Measurements from ENCODE around the gene AOPEP. TPM values are rescaled to one million over a fixed set of nuclear protein-coding genes. Genes with fewer than 3 reads are reported as not detected.

Gene AOPEP
- total RNA-seq, 1 experiment from 2014 or later: 32.4 TPM

GRCh38 chr9:94720846-94721549, 5.5 kb upstream of the AOPEP start:
- ChIA-PET CTCF (interaction anchor here (0.8 to 1.2 kb wide), 2 partner anchors 40 to 407 kb away, joined by 3 to 5 read pairs; no protein-coding TSS in a partner anchor), POLR2A (no interaction called here)
- Mint-ChIP-seq H3K36me3 (ENCODE audit: insufficient read depth, unreplicated experiment) (no peaks in the 10 kb centered on the region), H3K4me3 (ENCODE audit: unreplicated experiment) (no peak overlapping the region), H3K4me1 (ENCODE audit: insufficient read depth, unreplicated experiment) (peaks cover 5% of the 10 kb centered on the region), H3K27me3 (ENCODE audit: insufficient read depth, unreplicated experiment) (no peaks in the 10 kb centered on the region), H3K27ac (ENCODE audit: low read depth, unreplicated experiment) (peak overlapping the region; percentile 49), H3K9me3 (ENCODE audit: unreplicated experiment) (no peaks in the 10 kb centered on the region)
- BruUV-seq (replicated peaks): no TSS peak
- DNase-seq (ENCODE audit: unreplicated experiment): peak; percentile 25
- intact Hi-C loops (cut with micrococcal nuclease): no loop called here
- TF ChIP-seq CTCF (IDR thresholded peaks at IDR 0.05; ENCODE audit: unreplicated experiment): no peak

GRCh38 chr9:94721754-94722153, 4.7 kb upstream of the AOPEP start:
- Mint-ChIP-seq H3K4me1 (ENCODE audit: insufficient read depth, unreplicated experiment) (peaks cover 5% of the 10 kb centered on the region), H3K27me3 (ENCODE audit: insufficient read depth, unreplicated experiment) (no peaks in the 10 kb centered on the region), H3K27ac (ENCODE audit: low read depth, unreplicated experiment) (no peak overlapping the region), H3K4me3 (ENCODE audit: unreplicated experiment) (no peak overlapping the region), H3K36me3 (ENCODE audit: insufficient read depth, unreplicated experiment) (no peaks in the 10 kb centered on the region), H3K9me3 (ENCODE audit: unreplicated experiment) (no peaks in the 10 kb centered on the region)
- POLR2A ChIA-PET: no interaction called here
- TF ChIP-seq CTCF (IDR thresholded peaks at IDR 0.05; ENCODE audit: unreplicated experiment): no peak
- no TSS peak for BruUV-seq (replicated peaks)
- intact Hi-C loops (cut with micrococcal nuclease): no loop called here
- CTCF ChIA-PET: interaction anchor here (0.8 to 1.2 kb wide), 2 partner anchors 41 to 406 kb away, joined by 3 to 5 read pairs; no protein-coding TSS in a partner anchor
- no peak for DNase-seq (ENCODE audit: unreplicated experiment)

- no peaks in the 10 kb centered on the region for H3K27me3 Mint-ChIP-seq (ENCODE audit: insufficient read depth, unreplicated experiment)
- DNase-seq (ENCODE audit: unreplicated experiment): no peak
- H3K36me3 Mint-ChIP-seq (ENCODE audit: insufficient read depth, unreplicated experiment): no peaks in the 10 kb centered on the region
- POLR2A ChIA-PET: interaction anchor here (0.7 to 1.4 kb wide), 3 partner anchors 10 to 57 kb away, joined by 3 read pairs; no protein-coding TSS in a partner anchor
- peaks cover 19% of the 10 kb centered on the region for H3K4me1 Mint-ChIP-seq (ENCODE audit: insufficient read depth, unreplicated experiment)
- no peak overlapping the region for H3K4me3 Mint-ChIP-seq (ENCODE audit: unreplicated experiment)
- CTCF ChIA-PET: interaction anchor here (1.3 to 1.6 kb wide), 3 partner anchors 44 to 406 kb away, joined by 4 to 7 read pairs (median 5); no protein-coding TSS in a partner anchor
- peak overlapping the region; percentile 21 for H3K27ac Mint-ChIP-seq (ENCODE audit: low read depth, unreplicated experiment)
- intact Hi-C loops (cut with micrococcal nuclease): loop anchor here (5.0 kb wide), 1 partner anchor 292 kb away; no protein-coding TSS in a partner anchor
- BruUV-seq (replicated peaks): no TSS peak
- TF ChIP-seq CTCF (IDR thresholded peaks at IDR 0.05; ENCODE audit: unreplicated experiment): no peak
- no peaks in the 10 kb centered on the region for H3K9me3 Mint-ChIP-seq (ENCODE audit: unreplicated experiment)
These were observed 1.2 kb upstream of the AOPEP start for GRCh38 chr9:94725293-94725692.

- ChIA-PET CTCF (no interaction called here), POLR2A (interaction anchor here (1.3 kb wide), 1 partner anchor 280 kb away, joined by 3 read pairs; no protein-coding TSS in a partner anchor)
- peak overlapping the region; percentile 29 for H3K27ac Mint-ChIP-seq (ENCODE audit: low read depth, unreplicated experiment)
- intact Hi-C loops (cut with micrococcal nuclease): loop anchor here (5.0 kb wide), 1 partner anchor 289 kb away; no protein-coding TSS in a partner anchor
- H3K27me3 Mint-ChIP-seq (ENCODE audit: insufficient read depth, unreplicated experiment): no peaks in the 10 kb centered on the region
- no peak for DNase-seq (ENCODE audit: unreplicated experiment)
- peaks cover 13% of the 10 kb centered on the region for H3K4me1 Mint-ChIP-seq (ENCODE audit: insufficient read depth, unreplicated experiment)
- no peak for TF ChIP-seq CTCF (IDR thresholded peaks at IDR 0.05; ENCODE audit: unreplicated experiment)
- no TSS peak for BruUV-seq (replicated peaks)
- no peaks in the 10 kb centered on the region for H3K9me3 Mint-ChIP-seq (ENCODE audit: unreplicated experiment)
- H3K36me3 Mint-ChIP-seq (ENCODE audit: insufficient read depth, unreplicated experiment): peaks cover 7% of the 10 kb centered on the region
- no peak overlapping the region for H3K4me3 Mint-ChIP-seq (ENCODE audit: unreplicated experiment)
These were observed 2.2 kb downstream of the AOPEP start for GRCh38 chr9:94728719-94729118.

Data from MCF 10A (cell line).